NCI-H1436 (cell line): ENCODE results near the gene UBE2QL1.

ENCODE experiments used
- DNase-seq: peaks from one replicate; lab custom pipeline; 2025; lab: John Stamatoyannopoulos, UW

UBE2QL1 gene

DNA sequence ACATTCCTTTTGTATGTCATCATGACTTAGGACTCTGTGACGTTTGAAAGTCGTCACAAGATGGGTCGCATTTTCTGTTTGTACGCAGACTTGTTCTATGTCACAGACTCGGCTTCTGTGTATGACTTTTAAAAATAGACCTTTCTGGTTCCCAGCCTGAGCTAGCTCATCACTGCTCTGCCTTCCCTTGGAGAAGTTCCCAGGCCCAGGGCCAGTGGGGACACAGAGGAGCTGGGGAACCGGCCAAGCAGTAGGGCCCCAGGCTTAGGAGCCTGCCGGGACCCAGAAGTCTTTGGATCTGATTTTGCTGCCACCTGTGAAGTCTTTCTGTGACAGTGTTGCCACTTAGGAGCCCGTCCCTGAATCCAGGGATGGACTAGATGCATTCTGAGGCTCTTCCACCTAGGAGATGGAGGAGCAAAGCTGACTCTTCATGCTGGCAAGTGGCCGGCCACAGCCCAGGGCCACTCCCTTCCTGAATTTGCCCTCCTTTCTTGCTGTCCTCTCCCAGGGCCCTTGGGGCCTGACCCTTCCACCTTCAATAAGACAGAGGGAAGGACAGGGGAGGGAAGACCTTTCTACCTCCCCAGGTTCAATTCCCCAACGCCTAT lies 18.1 kb upstream of the UBE2QL1 start:
- no peak for DNase-seq

DNA sequence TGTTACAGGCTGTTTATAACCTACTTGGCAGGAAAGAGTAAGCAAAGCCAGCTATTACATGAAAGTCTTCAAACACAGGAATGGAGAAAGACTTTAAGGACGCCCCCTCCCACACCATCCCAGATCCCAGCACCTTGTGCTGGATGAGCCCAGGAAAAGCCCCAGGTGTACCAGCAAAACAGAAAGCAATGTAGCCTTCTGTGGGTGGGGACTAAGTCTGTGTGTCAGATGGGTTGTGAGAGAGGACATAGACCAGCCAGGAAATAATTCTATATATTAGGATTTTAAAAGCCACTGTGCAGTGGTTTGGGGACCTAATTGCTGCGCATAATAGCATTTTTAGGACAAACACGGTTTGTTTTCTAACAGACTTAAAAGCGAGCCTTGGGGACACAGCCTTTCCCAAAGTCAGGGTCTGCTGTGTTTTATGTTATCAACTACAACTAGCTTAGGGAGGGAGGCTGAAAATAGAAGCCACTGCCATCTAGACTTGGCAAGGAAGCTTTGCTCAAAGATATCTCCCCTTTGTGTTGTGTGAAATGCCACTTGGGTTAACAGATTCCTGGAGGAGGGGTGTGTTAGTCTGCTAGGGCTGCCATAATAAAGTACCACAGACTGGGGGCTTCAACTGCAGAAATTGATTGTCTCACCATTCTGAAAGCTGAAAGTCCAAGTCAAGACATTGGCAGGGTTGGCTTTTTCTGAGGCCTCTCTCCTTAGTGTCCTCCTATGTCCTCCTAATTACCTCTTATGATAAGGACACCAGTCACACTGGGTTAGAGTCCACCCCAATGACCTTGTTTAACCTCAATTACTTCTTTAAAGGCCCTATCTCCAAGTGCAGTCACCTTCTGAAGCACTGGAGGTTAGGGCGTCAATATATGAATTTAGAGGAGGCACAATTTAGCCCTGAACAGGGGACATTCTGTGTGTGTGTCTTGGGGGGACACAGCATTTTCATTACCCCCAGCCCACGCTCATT lies 17.2 kb upstream of the UBE2QL1 start:
- DNase-seq = no peak

DNA sequence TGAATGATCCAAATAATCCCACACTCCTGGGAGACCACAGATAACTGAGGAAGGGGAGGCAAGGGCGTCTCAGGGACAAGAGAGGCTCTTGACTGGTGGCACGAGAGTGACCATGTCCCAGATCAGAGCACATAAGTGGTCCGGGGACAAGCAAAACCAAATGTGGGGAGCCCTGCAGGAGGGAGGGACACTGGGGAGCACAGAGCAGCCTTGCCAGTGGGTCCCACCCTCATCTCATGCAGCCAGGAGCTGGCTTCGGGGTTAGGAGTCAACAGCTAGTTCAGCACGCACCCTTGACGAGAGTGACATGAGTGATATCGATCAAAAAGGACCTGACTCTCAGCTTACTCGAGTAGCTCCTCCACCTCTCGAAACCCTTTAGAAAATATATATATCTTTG lies 16.5 kb upstream of the UBE2QL1 start:
- no peak for DNase-seq

DNA sequence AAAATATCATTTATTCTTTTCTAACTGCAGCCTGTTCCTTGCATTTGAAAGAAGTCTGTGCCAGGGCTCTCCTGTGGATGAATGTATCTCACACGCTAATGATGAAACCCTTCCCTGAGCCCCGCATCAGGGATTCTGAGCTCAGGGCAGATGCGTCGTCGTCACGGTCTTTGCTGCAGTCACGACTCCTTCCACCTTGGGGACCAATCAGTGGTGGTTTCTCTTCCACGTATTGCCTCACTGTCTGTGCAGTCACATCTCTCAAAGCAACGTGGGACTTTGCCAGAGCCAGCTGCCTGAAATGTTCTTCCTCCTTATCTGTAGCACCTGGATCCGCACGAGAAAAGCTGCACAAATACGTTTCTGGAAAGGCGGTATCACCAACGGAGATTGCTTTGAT lies 13.9 kb upstream of the UBE2QL1 start:
- no peak for DNase-seq

DNA sequence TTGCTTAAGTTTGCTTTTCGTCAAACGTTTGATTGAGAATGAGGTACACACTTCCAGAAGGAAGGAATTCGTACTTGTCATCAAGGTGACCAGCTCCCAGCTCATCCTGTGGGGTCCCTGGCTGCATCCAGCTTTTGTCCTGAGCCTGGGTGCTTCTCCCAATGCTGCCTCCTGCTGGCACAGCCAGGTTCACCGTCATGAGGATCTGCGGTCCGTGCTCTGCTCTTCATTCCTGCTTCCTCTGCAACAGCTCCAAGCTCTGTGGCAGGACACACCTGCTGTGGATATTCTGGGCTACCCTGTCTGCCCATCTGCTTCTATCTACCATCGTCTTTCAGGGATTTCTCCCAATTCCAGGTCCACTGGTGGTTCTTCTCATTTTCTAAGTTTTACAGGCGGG lies 13.3 kb upstream of the UBE2QL1 start:
- DNase-seq = no peak

DNA sequence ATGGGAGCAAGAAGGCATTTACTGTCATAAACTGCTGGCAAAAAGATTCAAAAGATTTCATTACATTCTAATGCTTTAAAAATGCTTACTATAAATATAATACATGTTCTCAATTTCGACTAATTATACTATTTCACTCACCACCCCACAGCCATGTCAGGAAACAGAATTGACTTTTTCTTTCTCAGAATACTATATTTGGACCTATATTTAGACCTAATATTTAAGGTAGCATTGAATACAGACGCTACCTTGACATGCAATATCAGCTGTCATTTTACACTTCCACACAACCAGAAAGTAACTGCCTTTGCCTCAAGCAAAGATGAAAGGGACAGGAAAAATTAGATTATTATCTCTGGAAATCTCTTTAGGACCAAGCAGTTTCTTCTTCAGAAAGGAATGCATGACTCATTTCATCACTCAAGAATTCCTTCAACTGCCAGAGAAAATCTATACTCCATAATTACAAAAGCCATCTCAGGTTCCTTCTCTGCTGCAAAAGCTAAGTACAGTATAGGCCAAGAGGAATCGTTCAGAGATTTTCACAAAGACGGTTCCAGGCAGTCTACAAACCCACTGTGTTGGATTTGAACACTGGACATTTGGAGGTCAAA lies 11.8 kb upstream of the UBE2QL1 start:
- no peak for DNase-seq

DNA sequence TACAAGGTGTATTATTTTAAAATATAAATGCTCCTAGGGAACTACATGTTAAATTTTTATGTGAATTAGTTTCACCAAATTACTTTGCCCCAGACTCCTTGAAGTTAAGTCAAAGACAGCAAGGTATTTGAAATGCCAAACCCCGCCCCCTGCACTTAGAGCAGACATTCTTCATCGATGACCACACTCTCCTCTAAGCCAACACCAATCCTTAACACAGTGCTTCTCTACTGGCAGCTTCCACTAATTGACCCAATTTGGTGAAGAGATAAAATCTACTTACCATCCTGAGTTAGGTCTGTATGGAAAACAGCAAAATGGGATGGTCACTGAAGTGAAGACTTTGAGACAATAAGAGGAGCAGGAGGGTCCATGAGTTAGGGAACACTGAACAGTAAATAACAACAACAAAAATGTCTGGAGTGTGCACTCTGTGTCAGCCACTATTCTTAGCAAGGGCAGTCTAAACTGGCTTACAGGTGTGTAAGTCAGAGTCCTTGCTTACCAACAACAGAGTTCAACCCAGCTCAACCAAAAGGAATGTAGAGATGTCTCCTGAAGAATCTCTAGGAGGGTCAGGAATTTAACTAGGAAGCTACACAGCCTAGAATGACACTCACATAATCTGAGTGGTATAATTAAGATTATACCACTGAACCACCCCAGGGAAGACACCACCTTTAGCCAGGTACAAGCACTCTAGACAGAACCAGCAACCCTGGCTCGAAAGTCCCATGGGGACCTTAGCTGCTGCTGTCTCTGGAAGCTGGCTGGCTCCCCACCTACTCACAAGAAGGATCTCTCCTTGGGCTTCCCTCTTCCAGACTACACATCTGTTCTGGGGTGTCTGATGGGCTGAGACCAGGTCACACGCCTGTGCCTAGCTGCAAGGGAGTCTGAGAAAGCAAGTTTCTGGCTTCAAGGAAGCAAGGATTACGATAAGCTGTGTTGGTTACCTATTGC lies 8.8 kb upstream of the UBE2QL1 start:
- no peak for DNase-seq

DNA sequence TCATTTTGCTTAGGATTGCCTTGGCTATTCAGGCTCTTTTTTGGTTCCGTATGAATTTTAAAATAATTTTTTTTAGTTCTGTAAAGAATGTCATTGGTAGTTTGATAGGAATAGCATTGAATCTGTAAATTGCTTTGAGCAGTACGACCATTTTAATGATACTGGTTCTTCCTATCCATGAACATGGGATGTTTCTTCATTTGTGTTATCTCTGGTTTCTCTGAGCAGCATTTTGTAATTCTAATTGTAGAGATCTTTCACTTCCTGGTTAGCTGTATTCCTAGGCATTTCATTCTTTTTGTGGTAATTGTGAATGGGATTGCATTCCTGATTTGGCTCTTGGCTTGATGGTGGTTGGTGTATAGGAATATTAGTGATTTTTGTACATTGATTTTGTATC lies 6.3 kb upstream of the UBE2QL1 start:
- no peak for DNase-seq

DNA sequence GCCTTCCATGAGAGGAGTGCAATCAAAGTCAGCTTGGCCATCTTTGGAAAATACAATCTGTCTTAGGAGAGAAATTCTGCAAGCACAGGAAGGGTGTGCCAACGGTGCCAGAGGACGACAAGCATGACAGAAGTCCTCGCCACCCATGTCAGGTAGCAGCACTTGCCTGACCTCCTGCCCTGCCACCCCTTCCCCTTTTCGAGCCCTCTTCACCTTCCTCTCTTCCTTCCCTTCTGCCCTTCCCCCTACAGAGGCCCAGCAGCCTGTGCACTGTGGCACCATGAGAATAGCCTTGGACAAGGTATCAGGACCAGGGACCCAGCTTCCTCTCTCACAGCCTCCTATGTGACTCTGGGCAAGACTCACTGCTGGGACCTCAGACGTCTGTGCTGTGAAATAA lies 5.3 kb upstream of the UBE2QL1 start:
- DNase-seq = no peak

DNA sequence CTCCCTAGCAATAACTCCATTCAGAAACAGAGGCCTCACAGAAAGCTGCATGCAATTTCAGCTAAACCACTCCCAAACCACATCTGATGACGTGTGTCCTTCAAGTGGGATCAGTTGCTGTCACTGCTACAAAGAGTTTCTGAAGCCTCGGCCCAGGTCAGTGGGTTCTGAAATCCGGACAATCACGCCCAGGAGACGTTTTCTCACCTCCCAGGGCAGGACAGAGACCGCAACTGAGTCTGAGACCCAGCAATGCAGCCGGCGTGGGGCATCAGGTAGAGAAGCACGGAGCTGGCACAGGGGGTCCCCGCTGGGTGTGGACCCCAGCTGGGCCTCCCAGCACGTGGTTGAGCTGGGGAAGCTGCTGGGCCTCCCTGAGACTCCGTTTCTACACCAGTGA lies 2.6 kb upstream of the UBE2QL1 start:
- DNase-seq = no peak

DNA sequence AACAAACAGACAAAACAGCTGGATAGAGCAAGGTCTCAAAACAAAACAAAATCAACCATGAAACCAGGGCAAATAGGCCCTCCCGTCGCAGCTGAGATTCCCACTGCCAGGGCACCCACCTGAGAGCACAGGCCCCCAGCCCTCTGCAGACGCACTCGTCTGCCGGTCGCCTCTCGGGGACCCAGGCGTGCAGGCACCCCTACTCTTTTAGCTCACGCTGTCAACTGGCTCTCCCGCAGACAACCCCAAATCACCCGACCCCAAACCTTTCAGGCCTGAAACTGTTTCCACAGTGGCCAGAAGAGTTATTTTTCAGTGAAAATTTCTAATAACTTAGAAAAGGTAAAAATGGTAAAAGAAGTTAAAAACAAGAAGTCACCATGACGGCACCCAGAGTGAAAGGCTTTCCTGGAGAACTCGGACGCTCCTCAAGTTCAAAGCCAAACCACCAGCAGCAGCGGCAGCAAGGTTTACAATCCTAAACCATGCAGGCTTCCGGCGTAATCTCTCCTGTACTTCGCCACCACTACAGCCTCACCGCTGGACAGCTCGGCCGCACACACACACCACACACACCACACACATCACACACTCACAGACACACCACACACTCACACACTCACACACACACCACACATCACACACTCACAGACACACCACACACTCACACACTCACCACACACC lies 1.9 kb upstream of the UBE2QL1 start:
- DNase-seq = no peak

DNA sequence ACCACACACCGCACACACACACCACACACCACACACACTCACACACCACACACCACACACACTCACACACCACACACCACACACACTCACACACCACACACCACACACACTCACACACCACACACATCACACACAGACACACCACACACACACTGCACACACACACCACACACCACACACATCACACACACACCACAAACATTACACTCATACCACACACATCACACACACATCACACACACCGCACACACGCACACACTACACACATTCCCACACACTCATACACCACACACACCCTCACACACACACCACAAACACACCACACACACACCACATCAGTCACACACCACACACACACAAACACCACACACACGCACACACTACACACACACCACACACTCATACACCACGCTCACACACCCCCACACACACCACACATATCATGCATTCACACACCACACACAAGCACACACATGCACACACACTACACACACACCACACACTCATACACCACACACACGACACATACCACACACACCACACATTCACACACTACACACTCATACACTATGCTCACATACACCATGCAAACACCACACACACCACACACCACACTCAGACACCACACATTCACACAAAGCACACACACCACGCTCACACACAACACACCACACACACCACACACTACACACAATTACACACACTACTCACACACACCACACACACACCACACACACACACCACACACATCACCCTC lies 1.1 kb upstream of the UBE2QL1 start:
- no peak for DNase-seq

DNA sequence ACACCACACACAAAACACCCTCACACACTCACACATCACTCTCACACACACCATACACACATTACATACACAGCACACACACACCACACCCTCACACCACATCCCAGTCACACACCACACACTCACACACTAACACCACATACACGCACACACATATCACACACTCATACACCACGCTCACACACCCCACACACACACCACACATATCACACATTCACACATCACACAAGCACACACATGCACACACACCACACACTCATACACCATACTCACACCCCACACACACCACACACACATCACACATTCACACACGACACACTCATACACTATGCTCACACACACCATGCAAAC lies 543 bp upstream of the UBE2QL1 start:
- DNase-seq = no peak

DNA sequence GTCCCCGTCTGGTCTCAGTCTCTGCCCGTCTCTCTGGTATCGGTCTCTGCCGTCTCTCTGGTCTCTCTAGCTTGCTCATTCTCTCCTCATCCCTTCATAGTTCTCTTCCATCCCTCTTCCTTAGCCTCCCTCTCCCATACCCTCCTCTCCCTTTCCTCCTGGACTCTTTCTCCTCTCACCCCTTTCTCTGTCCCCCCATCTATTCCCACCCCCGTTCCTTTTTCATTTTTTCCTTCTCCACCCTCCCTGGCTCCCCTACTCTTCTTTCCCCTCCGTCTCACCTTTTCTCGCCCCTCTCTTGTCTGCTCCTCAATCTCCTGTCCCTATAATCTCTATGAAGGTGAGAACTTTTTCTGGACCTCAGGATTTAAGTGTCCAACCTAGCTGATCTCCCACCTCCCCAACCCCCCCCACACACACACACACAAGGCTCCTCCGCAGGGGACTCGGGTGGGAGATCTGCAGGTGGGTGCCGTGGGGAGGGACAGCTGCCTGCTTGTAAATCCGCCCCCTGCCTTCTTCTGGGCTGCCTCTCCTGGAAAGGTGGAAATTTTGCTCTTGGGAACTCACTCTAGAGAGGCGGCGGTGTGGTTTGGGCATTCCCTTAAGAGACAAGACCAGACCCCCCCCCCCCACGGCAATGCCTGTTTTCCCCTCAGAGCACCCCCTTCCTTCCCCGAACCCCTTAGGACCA lies 953 bp downstream of the UBE2QL1 start:
- no peak for DNase-seq

DNA sequence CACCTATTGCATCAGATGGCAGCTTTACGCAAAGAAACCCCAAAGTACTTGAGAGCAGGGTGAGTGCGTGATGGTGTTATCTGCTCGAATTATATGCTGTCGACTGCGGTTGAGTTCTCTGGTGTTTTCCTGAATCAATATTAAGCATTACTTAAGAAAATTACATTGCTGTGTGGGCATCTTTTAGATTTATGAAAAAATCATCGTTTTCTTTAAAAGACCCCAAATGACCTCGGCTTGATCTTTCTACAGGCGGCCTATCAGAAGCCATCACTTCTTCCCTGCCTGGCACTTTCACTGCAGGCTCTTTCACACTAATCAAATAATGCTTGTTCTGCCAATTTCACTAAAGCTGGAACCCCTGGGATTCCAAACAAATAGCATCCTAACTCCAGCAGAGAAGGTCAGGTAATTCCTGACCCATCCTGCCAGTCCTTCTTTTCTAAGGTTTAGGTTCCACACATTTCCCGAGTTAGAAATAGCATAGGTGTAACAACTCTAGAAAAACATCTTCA lies 1.7 kb downstream of the UBE2QL1 start:
- DNase-seq = no peak

DNA sequence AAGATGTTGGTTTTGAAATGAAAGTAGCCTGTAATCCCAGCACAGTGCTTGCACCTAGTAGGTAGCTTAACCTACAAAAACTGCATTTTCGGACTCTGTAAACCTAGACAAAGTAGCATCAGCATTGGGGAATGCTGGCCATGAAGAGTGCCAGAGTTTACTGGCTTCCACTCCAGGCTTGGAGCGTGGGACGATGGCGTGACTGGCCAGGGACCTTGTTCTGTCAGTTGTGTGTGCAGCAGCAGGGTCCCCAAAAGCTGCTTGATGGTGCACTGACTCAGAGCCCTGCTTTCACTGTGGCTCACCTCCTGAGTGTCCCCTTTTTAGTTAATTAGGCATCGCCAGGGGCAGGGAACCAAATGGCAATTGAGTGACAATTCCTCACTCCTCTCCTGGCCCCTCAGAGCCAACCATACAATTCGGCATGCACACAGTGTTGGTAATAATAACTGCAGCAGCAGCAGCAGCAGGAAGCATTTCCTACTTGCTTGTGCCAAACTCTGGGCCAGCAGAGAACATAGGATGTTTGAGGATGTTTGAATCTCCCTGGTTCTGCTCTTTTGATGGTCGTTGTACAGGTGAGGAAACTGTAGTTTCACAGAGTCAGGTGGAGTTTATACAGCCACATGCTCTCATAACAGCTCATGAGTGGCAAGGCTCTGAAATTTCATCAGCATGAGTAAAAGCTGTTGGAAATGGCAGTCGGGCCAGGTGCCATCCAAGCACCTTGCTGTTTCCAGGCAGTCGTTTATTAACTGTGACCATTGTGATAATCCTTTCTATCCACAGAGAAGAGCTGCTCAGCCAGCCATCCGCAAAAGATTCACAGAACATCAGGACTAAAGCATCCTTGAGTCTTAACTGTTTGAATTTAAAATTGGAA lies 4.2 kb downstream of the UBE2QL1 start:
- DNase-seq = no peak

DNA sequence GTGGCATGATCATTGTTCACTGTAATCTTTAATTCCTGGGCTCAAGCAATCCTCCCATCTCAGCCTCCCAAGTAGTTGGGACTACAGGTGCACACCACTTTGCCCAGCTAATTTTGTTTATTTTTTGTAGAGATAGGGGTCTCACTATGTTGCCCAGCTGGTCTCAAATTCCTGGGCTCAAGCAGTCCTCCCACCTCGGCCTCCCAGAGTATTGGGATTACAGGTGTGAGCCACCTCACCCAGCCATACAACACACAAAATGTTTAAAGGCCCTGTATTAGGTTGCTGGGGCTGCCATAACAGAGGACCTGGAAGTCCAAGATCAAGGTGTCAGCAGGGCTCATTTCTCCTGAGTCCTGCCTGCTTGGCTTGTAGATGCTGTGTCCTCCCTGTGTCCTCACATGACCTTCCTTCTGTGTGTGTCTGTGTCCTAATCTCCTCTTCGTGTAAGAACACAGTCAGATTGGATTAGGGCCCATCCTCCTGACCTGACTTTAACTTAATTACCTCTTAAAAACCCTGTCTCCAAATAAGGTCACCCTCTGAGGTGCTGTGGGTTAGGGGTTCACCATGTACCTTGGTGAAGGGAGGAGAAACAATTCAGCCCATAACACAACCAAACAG lies 5.4 kb downstream of the UBE2QL1 start:
- no peak for DNase-seq

DNA sequence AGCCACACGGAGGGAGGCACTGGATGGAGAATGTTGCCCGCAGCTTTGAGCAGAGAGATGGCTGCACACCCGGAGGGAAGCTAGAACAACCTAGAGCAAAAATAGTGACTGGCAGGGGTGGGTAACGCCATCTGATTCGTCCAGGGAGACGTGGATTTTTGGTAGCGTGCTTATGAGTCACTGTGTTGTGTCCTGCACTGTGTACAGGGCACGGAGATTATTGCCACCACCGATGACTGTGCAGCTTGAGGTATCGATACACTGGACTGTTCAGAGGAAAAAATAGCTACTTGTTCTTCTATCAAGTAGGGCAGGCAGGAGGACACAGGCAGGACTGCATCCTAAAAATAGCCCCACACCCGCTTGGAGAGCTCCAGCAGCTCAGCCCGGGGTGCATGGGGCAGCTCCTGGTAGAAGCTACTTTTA lies 6.0 kb downstream of the UBE2QL1 start:
- no peak for DNase-seq
